ENCODE measurements around the gene NDUFS2. TPM values are rescaled to one million over a fixed set of nuclear protein-coding genes. Genes with fewer than 3 reads are reported as not detected.

The NDUFS2 gene
- total and polyA plus RNA-seq, 2 experiments from 2014 or later = 103 to 163 TPM

DNA sequence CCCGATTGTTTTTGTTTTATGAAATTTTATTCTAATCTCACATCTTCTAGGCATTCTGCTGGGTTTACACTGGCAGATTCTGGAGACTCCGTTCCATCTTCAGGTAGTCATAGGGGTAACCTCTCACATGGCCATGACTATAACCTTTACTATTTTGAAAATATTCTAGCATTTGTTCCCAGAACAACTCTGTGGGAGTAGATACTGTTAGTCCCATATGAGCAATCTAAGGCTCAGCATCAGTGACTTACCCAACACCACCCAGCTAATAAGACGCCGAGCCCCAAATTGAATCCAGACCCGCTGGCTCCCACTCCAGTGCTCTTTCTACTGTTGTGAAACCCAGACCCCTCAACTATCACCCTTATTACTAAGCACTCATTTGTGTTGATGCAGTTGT is 13.1 kb upstream of the NDUFS2 start:
- 94% methylated on average over 5 of the region's 5 CpGs for WGBS (ENCODE audit: low lambda C conversion rate, missing lambda C conversion rate)
- Histone ChIP-seq H3K27me3 (no peaks in the 10 kb centered on the region), H3K36me3 (replicated peaks; ENCODE audit: insufficient read depth, low read depth) (no peaks in the 10 kb centered on the region), H3K27ac (no peak overlapping the region), H3K4me2 (no peak overlapping the region), H3K9me3 (ENCODE audit: low read depth) (no peaks in the 10 kb centered on the region), H2AFZ (no peak overlapping the region), H4K20me1 (ENCODE audit: insufficient read depth, poor library complexity, severe bottlenecking) (no peaks in the 10 kb centered on the region), H3K4me1 (ENCODE audit: insufficient read depth) (no peaks in the 10 kb centered on the region), H3K9me2 (replicated peaks; ENCODE audit: insufficient read depth) (no peaks in the 10 kb centered on the region), H3K4me3 (no peak overlapping the region), H3K79me2 (no peaks in the 10 kb centered on the region)
- no peak for DNase-seq (ENCODE audit: low spot score)
- TF ChIP-seq EZH2 (IDR thresholded peaks at IDR 0.05; ENCODE audit: borderline replicate concordance) = no peak
- TF ChIP-seq, protein P1, sequence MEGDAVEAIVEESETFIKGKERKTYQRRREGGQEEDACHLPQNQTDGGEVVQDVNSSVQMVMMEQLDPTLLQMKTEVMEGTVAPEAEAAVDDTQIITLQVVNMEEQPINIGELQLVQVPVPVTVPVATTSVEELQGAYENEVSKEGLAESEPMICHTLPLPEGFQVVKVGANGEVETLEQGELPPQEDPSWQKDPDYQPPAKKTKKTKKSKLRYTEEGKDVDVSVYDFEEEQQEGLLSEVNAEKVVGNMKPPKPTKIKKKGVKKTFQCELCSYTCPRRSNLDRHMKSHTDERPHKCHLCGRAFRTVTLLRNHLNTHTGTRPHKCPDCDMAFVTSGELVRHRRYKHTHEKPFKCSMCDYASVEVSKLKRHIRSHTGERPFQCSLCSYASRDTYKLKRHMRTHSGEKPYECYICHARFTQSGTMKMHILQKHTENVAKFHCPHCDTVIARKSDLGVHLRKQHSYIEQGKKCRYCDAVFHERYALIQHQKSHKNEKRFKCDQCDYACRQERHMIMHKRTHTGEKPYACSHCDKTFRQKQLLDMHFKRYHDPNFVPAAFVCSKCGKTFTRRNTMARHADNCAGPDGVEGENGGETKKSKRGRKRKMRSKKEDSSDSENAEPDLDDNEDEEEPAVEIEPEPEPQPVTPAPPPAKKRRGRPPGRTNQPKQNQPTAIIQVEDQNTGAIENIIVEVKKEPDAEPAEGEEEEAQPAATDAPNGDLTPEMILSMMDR (IDR thresholded peaks at IDR 0.05; ENCODE audit: poor library complexity) = no peak
- no peak for TF ChIP-seq EZH2phosphoT487 (IDR thresholded peaks at IDR 0.05; ENCODE audit: low read depth, severe bottlenecking, unreplicated experiment)

GRCh38 chr1:161190962-161191521 is 11.1 kb upstream of the NDUFS2 start:
- Histone ChIP-seq H3K4me2 (no peak overlapping the region), H3K9me2 (replicated peaks; ENCODE audit: insufficient read depth) (no peaks in the 10 kb centered on the region), H2AFZ (no peak overlapping the region), H3K9me3 (ENCODE audit: low read depth) (no peaks in the 10 kb centered on the region), H3K4me1 (ENCODE audit: insufficient read depth) (no peaks in the 10 kb centered on the region), H3K4me3 (no peak overlapping the region), H4K20me1 (ENCODE audit: insufficient read depth, poor library complexity, severe bottlenecking) (no peaks in the 10 kb centered on the region), H3K36me3 (replicated peaks; ENCODE audit: insufficient read depth, low read depth) (no peaks in the 10 kb centered on the region), H3K27ac (no peak overlapping the region), H3K27me3 (no peaks in the 10 kb centered on the region), H3K79me2 (no peaks in the 10 kb centered on the region)
- WGBS (ENCODE audit: low lambda C conversion rate, missing lambda C conversion rate) = 92% methylated on average over 22 of the region's 22 CpGs
- no peak for DNase-seq (ENCODE audit: low spot score)
- TF ChIP-seq EZH2 (IDR thresholded peaks at IDR 0.05; ENCODE audit: borderline replicate concordance) (no peak), EZH2phosphoT487 (IDR thresholded peaks at IDR 0.05; ENCODE audit: low read depth, severe bottlenecking, unreplicated experiment) (no peak)
- TF ChIP-seq, protein P1 (IDR thresholded peaks at IDR 0.05; ENCODE audit: poor library complexity) = no peak

DNA sequence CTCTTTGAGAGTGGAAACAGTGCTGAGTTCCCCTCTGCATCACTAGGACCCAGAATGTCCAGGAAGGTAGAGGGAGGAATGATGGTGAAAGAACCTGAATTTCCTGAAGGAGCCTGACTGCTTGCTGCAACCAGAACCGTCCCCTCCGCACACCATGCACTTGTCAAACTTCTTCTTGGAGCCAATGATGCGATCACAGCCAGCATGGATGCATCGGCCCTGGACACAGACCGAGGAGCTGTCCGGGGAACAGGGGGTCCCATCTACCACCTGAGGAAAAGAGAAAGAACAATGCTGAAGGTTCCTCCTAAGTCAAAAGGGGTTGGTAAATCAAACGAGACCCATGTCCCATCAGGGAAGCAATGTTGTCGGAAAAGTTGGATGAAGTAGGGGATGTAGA is 10.2 kb upstream of the NDUFS2 start:
- Histone ChIP-seq H3K79me2 (no peaks in the 10 kb centered on the region), H3K4me1 (ENCODE audit: insufficient read depth) (peaks cover 7% of the 10 kb centered on the region), H3K4me2 (no peak overlapping the region), H3K4me3 (no peak overlapping the region), H2AFZ (no peak overlapping the region), H3K9me3 (ENCODE audit: low read depth) (no peaks in the 10 kb centered on the region), H3K27me3 (no peaks in the 10 kb centered on the region), H3K9me2 (replicated peaks; ENCODE audit: insufficient read depth) (no peaks in the 10 kb centered on the region), H3K36me3 (replicated peaks; ENCODE audit: insufficient read depth, low read depth) (no peaks in the 10 kb centered on the region), H4K20me1 (ENCODE audit: insufficient read depth, poor library complexity, severe bottlenecking) (no peaks in the 10 kb centered on the region), H3K27ac (no peak overlapping the region)
- WGBS (ENCODE audit: low lambda C conversion rate, missing lambda C conversion rate) = 82% methylated on average over 8 of the region's 8 CpGs
- no peak for TF ChIP-seq EZH2phosphoT487 (IDR thresholded peaks at IDR 0.05; ENCODE audit: low read depth, severe bottlenecking, unreplicated experiment)
- no peak for DNase-seq (ENCODE audit: low spot score)

DNA sequence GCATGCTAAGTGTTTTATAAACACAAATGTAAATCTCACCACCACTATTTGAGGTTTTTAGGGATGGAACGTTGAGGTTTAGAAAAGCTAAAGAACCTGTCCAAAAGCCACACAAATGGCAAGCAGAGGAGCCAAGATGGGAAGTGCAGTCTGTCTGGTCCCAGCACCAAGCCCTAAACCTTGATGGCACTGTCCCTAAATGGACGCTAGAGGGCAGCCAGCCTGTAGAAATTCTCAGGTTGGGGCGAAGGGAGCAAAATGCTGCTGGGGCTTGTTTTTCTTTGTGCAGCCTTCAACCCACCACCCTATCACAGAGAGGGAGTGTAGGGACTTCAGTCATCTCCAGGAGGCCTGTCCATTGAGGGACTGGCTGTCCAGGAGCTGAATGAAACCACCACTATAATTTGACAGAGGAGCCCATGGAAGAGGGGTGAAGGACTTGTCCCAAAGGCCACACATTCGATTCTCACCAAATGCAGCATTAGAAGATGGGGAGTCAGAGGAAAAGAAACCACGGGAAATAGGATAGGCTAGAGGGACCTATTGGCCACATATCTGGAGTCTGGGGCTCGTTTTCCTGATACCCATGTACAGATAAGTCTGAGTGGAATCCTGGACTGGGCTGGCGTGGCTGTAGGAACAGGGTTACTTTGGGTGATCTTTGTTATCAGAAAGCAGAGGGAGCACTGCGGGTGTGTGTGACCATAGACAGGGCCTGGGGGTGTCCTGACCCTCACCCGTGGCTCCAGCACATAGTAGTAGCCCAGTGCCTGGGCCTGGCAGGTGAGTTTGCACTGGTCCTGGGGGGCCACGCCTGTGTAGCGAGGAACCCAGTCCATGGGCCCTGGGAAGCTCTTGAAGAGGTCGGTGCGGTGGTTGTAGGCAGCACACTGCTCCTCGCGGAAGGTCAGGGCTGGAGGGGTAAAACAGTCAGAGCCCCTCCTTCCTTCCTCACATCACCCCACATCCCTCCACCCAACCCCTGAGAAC is 9.4 kb upstream of the NDUFS2 start:
- WGBS (ENCODE audit: low lambda C conversion rate, missing lambda C conversion rate) = 58% methylated on average over 15 of the region's 15 CpGs
- DNase-seq (ENCODE audit: low spot score) = peak; percentile 85
- no peaks in the 10 kb centered on the region for H4K20me1 ChIP-seq (ENCODE audit: insufficient read depth, poor library complexity, severe bottlenecking)
- H3K9me2 ChIP-seq (replicated peaks; ENCODE audit: insufficient read depth) = no peaks in the 10 kb centered on the region
- no peaks in the 10 kb centered on the region for H3K79me2 ChIP-seq
- H3K4me3 ChIP-seq = no peak overlapping the region
- H3K36me3 ChIP-seq (replicated peaks; ENCODE audit: insufficient read depth, low read depth) = no peaks in the 10 kb centered on the region
- H3K27ac ChIP-seq = no peak overlapping the region
- H3K27me3 ChIP-seq = no peaks in the 10 kb centered on the region
- H3K4me1 ChIP-seq (ENCODE audit: insufficient read depth) = peaks cover 7% of the 10 kb centered on the region
- no peaks in the 10 kb centered on the region for H3K9me3 ChIP-seq (ENCODE audit: low read depth)
- no peak overlapping the region for H2AFZ ChIP-seq
- no peak overlapping the region for H3K4me2 ChIP-seq
- TF ChIP-seq, protein P1 (IDR thresholded peaks at IDR 0.05; ENCODE audit: poor library complexity) = peak; percentile 82
- TF ChIP-seq EZH2phosphoT487 (IDR thresholded peaks at IDR 0.05; ENCODE audit: low read depth, severe bottlenecking, unreplicated experiment) = no peak
- TF ChIP-seq EZH2 (IDR thresholded peaks at IDR 0.05; ENCODE audit: borderline replicate concordance) = no peak
